Liver (tissue), 9 donors: Measurements from ENCODE around the gene ACSL1. TPM values are rescaled to one million over a fixed set of nuclear protein-coding genes. Genes with fewer than 3 reads are reported as not detected.

Experiments
- DNase-seq: peaks from one replicate; pipeline ENCODE4 v3.0.0-alpha.2; 2017; ENCODE audit warnings: low spot score
- H3K27ac ChIP-seq, 2 donors: one replicate each; pipeline ENCODE4 v1.7.0; 2013; ENCODE audit warnings: inconsistent platforms in 2 of 2, low read length in 2 of 2, control low read depth in 1 of 2, low read depth in 1 of 2, mild to moderate bottlenecking in 1 of 2
- H3K27me3 ChIP-seq, 4 donors: one replicate each; pipeline versions ENCODE4 v1.6.1 to v1.7.0; 2013; ENCODE audit warnings: low read length in 3 of 4, inconsistent platforms in 1 of 4, mild to moderate bottlenecking in 1 of 4, moderate library complexity in 1 of 4; ENCODE audit not compliant: control insufficient read depth in 4 of 4, insufficient read depth in 4 of 4
- H3K36me3 ChIP-seq, 4 donors: one replicate each; pipeline versions ENCODE4 v1.6.1 to v1.7.0; 2013; ENCODE audit warnings: low read length in 3 of 4, mild to moderate bottlenecking in 3 of 4, low read depth in 1 of 4, moderate library complexity in 1 of 4; ENCODE audit not compliant: control insufficient read depth in 4 of 4, insufficient read depth in 3 of 4
- H3K4me1 ChIP-seq, 4 donors: one replicate each; pipeline versions ENCODE4 v1.6.1 to v1.7.0; 2013; ENCODE audit warnings: low read length in 3 of 4, mild to moderate bottlenecking in 3 of 4, moderate library complexity in 1 of 4; ENCODE audit not compliant: control insufficient read depth in 4 of 4, insufficient read depth in 4 of 4
- H3K4me3 ChIP-seq, 3 donors: one replicate each; pipeline versions ENCODE4 v1.6.1 to v1.7.0; 2013; ENCODE audit warnings: low read length in 3 of 3, control low read depth in 1 of 3, low read depth in 1 of 3, mild to moderate bottlenecking in 1 of 3
- H3K9ac ChIP-seq, 2 donors: one replicate each; pipeline ENCODE4 v1.7.0; 2013; ENCODE audit warnings: low read length in 2 of 2, mild to moderate bottlenecking in 2 of 2, moderate library complexity in 2 of 2, control low read depth in 1 of 2, low read depth in 1 of 2
- H3K9me3 ChIP-seq, 4 donors: one replicate each; pipeline versions ENCODE4 v1.6.1 to v1.7.0; 2013; ENCODE audit warnings: low read length in 3 of 4; ENCODE audit not compliant: control insufficient read depth in 4 of 4
- EGR1 ChIP-seq, 2 donors: IDR thresholded peaks; 2 replicates each; pipeline ENCODE4 v1.6.1; 2016 to 2018; ENCODE audit warnings: antibody characterized with exemption in 2 of 2, low read depth in 2 of 2
- FOXA1 ChIP-seq: IDR thresholded peaks from 2 replicates; pipeline ENCODE4 v1.6.1; 2016; ENCODE audit warnings: antibody characterized with exemption
- FOXA2 ChIP-seq: IDR thresholded peaks from 2 replicates; pipeline ENCODE4 v1.6.1; 2016; ENCODE audit warnings: antibody characterized with exemption
- HNF4A ChIP-seq, 2 donors: conservative IDR thresholded peaks; 2 replicates each; pipeline ENCODE4 v1.6.1; 2016; ENCODE audit warnings: antibody characterized with exemption in 2 of 2, mild to moderate bottlenecking in 2 of 2
- HNF4G ChIP-seq: IDR thresholded peaks from 2 replicates; pipeline ENCODE4 v1.6.1; 2016; ENCODE audit warnings: antibody characterized with exemption
- JUND ChIP-seq, 2 donors: IDR thresholded peaks; 2 replicates each; pipeline ENCODE4 v1.6.1; 2016; ENCODE audit warnings: antibody characterized with exemption in 2 of 2
- MAX ChIP-seq: IDR thresholded peaks from 2 replicates; pipeline ENCODE4 v1.6.1; 2016; ENCODE audit warnings: antibody characterized with exemption
- RAD21 ChIP-seq, 2 donors: IDR thresholded peaks; 2 replicates each; pipeline ENCODE4 v1.6.1; 2016; ENCODE audit warnings: antibody characterized with exemption in 2 of 2, mild to moderate bottlenecking in 2 of 2
- REST ChIP-seq: IDR thresholded peaks from 2 replicates; pipeline ENCODE4 v1.6.1; 2016; ENCODE audit warnings: antibody characterized with exemption, mild to moderate bottlenecking
- SP1 ChIP-seq: IDR thresholded peaks from 2 replicates; pipeline ENCODE4 v1.6.1; 2018; ENCODE audit warnings: antibody characterized with exemption, mild to moderate bottlenecking
- TAF1 ChIP-seq: conservative IDR thresholded peaks from 2 replicates; pipeline ENCODE4 v1.6.1; 2016; ENCODE audit warnings: antibody characterized with exemption, mild to moderate bottlenecking
- YY1 ChIP-seq: IDR thresholded peaks from 2 replicates; pipeline ENCODE4 v1.6.1; 2016; ENCODE audit warnings: antibody characterized with exemption, mild to moderate bottlenecking
- WGBS: extraction: QIAGEN DNeasy Blood & Tissue Kit; methylation state at CpG from one replicate; pipeline ENCODE4 v1.1.7; 2013; 5-methylcytosine and 5-hydroxymethylcytosine counted together
- polyA plus RNA-seq, 2 donors: library from polyadenylated mRNA; stranded (reverse) in 1 of 2; unstranded in 1 of 2; fragments of 200-250 nt in 1 of 2; fragments of >200 nt in 1 of 2; fragmentation: Nextera tagmentation in 1 of 2; extraction: Ambion mirVana in 1 of 2; gene quantifications; one replicate each; pipeline versions ENCODE4 v1.2.1 to v1.2.3, GENCODE V29; 2013 to 2015
- total RNA-seq, 2 donors: library from RNA; depleted of rRNA; stranded (reverse); fragments of >200 nt; gene quantifications; one replicate each; pipeline ENCODE4 v1.2.3, GENCODE V29; 2014
- TF ChIP-seq, protein P1 (sequence below): fragments of 150-350 bp; IDR thresholded peaks from 2 replicates; pipeline ENCODE4 v1.5.1; 2017; ENCODE audit warnings: improper control_type of control experiment, low read depth, low read length; ENCODE audit not compliant: missing input control
- TF ChIP-seq, protein P2 (sequence below): IDR thresholded peaks from 2 replicates; pipeline ENCODE4 v1.6.1; 2016; ENCODE audit warnings: antibody characterized with exemption
- TF ChIP-seq, protein P3 (sequence below): IDR thresholded peaks from 2 replicates; pipeline ENCODE4 v1.6.1; 2016; ENCODE audit warnings: antibody characterized with exemption
- donor health status: healthy.
- donor health status: healthy.
- donor health status: healthy.
- donor health status: healthy.
- donor health status: healthy.

The ACSL1 gene
- total and polyA plus RNA-seq, 4 donors = 210 to 2,226 (median 878) TPM

- TF ChIP-seq, protein P1, sequence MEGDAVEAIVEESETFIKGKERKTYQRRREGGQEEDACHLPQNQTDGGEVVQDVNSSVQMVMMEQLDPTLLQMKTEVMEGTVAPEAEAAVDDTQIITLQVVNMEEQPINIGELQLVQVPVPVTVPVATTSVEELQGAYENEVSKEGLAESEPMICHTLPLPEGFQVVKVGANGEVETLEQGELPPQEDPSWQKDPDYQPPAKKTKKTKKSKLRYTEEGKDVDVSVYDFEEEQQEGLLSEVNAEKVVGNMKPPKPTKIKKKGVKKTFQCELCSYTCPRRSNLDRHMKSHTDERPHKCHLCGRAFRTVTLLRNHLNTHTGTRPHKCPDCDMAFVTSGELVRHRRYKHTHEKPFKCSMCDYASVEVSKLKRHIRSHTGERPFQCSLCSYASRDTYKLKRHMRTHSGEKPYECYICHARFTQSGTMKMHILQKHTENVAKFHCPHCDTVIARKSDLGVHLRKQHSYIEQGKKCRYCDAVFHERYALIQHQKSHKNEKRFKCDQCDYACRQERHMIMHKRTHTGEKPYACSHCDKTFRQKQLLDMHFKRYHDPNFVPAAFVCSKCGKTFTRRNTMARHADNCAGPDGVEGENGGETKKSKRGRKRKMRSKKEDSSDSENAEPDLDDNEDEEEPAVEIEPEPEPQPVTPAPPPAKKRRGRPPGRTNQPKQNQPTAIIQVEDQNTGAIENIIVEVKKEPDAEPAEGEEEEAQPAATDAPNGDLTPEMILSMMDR = peak; percentile 53
Measured at GRCh38 chr4:184745831-184746795, 79.7 kb downstream of the ACSL1 start (continued).

GRCh38 chr4:184744236-184744635 lies 81.5 kb downstream of the ACSL1 start:
- TF ChIP-seq, protein P2, sequence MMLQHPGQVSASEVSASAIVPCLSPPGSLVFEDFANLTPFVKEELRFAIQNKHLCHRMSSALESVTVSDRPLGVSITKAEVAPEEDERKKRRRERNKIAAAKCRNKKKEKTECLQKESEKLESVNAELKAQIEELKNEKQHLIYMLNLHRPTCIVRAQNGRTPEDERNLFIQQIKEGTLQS = no peak
- Histone ChIP-seq H3K27ac (no peak overlapping the region), H3K9me3 (no peaks in the 10 kb centered on the region), H3K27me3 (no peaks in the 10 kb centered on the region), H3K36me3 (no peaks in the 10 kb centered on the region), H3K4me1 (peaks cover 2 to 36% (median 26%) of the 10 kb centered on the region in 4 donors), H3K9ac (no peak overlapping the region), H3K4me3 (no peak overlapping the region)
- 91% methylated on average over 10 of the region's 10 CpGs for WGBS
- DNase-seq = no peak

DNA sequence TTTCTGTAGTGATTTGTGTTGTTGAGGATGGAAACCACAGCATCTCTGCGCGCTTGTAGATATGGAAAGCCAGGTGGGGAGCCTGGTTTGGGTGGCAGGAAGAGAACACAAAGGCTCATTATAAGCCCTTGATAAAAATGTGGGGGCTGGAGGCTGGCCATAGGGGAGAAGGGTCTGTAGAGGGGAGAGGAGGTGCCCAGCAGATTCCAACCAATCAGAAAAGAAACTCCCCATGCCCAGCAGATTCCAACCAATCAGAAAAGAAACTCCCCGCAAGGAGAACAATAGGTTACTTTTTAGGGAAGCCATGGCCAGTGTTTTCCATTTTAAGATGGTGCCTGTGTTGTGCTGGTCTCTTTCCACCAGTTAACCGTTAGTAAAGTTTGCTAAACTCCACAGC lies 82.1 kb downstream of the ACSL1 start:
- Histone ChIP-seq H3K4me3 (no peak overlapping the region), H3K27ac (no peak overlapping the region), H3K27me3 (no peaks in the 10 kb centered on the region), H3K9me3 (no peaks in the 10 kb centered on the region), H3K36me3 (no peaks in the 10 kb centered on the region), H3K9ac (no peak overlapping the region), H3K4me1 (peaks cover 2 to 36% (median 23%) of the 10 kb centered on the region in 4 donors)
- TF ChIP-seq EGR1 (IDR thresholded peaks at IDR 0.05; ENCODE audit: low read depth in 2 of 2) (no peak), SP1 (no peak), TAF1 (no peak), MAX (no peak), HNF4G (no peak), REST (no peak), HNF4A (conservative IDR thresholded peaks at IDR 0.05) (no peak), JUND (IDR thresholded peaks at IDR 0.05) (no peak), YY1 (no peak), FOXA1 (no peak), RAD21 (IDR thresholded peaks at IDR 0.05) (no peak), FOXA2 (no peak)
- TF ChIP-seq, protein P1 = no peak
- TF ChIP-seq, protein P2 = no peak
- TF ChIP-seq, protein P3, sequence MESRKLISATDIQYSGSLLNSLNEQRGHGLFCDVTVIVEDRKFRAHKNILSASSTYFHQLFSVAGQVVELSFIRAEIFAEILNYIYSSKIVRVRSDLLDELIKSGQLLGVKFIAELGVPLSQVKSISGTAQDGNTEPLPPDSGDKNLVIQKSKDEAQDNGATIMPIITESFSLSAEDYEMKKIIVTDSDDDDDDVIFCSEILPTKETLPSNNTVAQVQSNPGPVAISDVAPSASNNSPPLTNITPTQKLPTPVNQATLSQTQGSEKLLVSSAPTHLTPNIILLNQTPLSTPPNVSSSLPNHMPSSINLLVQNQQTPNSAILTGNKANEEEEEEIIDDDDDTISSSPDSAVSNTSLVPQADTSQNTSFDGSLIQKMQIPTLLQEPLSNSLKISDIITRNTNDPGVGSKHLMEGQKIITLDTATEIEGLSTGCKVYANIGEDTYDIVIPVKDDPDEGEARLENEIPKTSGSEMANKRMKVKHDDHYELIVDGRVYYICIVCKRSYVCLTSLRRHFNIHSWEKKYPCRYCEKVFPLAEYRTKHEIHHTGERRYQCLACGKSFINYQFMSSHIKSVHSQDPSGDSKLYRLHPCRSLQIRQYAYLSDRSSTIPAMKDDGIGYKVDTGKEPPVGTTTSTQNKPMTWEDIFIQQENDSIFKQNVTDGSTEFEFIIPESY = no peak
- DNase-seq = no peak
- 95% methylated on average over 4 of the region's 4 CpGs for WGBS
